B cell (primary cell): ENCODE data around the gene STX7.

ENCODE experiments used
- EZH2 ChIP-seq: IDR thresholded peaks from 2 replicates; pipeline ENCODE4 v1.6.1; 2012; ENCODE audit warnings: borderline replicate concordance, low read depth, mild to moderate bottlenecking, moderate library complexity, low read length; ENCODE audit not compliant: insufficient read depth, poor library complexity, severe bottlenecking
- TF ChIP-seq, protein P1 (sequence below): fragments of 200-600 bp; IDR thresholded peaks from one replicate; pipeline ENCODE4 v1.8.0; 2022; ENCODE audit warnings: antibody characterized with exemption, mild to moderate bottlenecking

DNA sequence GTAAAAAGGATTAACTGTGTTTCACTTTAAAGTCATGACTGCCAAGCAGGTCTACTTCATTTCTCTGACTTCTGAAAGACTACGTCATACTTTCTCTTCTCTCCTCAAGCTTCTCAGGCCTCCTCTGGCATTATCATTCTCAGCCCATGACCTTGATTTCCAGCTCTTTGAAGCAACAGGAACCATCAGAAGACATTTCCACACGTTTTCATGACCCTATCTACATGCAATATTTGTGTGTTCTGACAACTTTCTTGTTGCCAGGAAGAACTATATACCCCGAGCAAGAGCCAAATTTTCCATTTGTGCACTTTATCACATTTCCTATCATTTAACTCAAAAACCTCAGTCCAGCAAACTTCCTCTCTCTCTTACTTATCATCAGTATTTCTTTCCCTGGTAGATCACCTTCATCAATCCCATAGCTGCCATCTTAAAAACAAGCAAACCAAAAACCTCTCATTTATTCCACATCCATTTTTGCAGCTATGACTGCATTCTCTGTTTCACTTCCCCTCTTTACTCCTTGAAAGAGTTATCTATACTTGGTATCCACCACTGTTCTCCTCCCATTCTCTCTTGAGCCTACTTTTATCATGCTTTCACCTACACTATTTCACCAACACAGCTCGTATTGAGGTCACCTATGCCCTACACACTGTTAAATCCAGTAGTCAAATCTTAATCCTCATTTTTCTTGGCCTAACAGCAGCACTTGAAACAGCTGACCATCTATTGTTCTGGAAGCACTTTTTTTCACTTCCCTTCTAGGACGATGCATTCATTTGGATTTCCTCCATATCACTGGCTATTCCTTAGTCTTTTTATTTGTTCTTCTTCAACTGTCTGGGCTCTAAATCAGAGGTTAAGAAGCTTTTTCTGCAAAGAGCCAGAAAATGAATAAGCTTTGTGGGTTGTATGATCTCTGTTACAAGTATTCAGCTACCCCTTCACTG is 47.1 kb downstream of the STX7 start:
- TF ChIP-seq, protein P1, sequence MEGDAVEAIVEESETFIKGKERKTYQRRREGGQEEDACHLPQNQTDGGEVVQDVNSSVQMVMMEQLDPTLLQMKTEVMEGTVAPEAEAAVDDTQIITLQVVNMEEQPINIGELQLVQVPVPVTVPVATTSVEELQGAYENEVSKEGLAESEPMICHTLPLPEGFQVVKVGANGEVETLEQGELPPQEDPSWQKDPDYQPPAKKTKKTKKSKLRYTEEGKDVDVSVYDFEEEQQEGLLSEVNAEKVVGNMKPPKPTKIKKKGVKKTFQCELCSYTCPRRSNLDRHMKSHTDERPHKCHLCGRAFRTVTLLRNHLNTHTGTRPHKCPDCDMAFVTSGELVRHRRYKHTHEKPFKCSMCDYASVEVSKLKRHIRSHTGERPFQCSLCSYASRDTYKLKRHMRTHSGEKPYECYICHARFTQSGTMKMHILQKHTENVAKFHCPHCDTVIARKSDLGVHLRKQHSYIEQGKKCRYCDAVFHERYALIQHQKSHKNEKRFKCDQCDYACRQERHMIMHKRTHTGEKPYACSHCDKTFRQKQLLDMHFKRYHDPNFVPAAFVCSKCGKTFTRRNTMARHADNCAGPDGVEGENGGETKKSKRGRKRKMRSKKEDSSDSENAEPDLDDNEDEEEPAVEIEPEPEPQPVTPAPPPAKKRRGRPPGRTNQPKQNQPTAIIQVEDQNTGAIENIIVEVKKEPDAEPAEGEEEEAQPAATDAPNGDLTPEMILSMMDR = no peak
- TF ChIP-seq EZH2 = no peak
